ENCODE data around the gene ASMTL.
"Not testable (repeated sequence)": the region's sequence is repeated elsewhere in the genome, so short reads cannot be mapped to it uniquely, and the experiment has no call there.

Gene ASMTL

DNA sequence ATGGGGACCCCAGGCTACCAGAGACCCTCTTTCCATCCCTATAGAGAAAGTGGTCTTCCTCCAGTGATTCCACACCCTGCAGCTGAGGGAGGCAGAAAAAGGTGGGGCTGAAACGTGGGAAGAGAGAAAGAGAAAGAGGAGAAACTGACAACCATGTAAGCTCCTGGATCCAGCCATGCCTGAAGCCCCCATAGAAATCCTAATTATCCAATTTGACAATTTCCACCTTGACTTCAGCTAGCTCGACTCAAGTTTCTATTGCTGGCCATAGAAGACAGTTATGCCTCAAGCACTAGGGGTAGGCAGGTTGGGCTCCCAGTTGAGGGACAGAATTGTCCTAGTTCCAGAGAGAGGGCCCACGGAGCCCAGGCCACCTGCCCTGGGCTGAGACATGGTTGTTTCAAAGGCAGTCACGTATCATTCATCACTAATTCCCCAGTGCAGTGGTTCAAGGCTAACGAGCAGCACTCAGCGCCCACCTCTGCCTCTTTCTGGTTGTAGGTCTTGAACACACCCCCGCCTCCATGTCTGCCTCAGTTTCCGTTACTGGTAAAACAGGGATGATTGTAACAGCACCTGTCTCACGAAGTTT lies 39.8 kb upstream of the ASMTL start:
- TF ChIP-seq, protein P1, sequence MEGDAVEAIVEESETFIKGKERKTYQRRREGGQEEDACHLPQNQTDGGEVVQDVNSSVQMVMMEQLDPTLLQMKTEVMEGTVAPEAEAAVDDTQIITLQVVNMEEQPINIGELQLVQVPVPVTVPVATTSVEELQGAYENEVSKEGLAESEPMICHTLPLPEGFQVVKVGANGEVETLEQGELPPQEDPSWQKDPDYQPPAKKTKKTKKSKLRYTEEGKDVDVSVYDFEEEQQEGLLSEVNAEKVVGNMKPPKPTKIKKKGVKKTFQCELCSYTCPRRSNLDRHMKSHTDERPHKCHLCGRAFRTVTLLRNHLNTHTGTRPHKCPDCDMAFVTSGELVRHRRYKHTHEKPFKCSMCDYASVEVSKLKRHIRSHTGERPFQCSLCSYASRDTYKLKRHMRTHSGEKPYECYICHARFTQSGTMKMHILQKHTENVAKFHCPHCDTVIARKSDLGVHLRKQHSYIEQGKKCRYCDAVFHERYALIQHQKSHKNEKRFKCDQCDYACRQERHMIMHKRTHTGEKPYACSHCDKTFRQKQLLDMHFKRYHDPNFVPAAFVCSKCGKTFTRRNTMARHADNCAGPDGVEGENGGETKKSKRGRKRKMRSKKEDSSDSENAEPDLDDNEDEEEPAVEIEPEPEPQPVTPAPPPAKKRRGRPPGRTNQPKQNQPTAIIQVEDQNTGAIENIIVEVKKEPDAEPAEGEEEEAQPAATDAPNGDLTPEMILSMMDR (IDR thresholded peaks at IDR 0.05; ENCODE audit: control insufficient read depth, insufficient read depth, low read depth, low read length, missing control alignments): no peak
- H3K4me3 ChIP-seq (ENCODE audit: control insufficient read depth, low read depth, low read length): no peak overlapping the region

DNA sequence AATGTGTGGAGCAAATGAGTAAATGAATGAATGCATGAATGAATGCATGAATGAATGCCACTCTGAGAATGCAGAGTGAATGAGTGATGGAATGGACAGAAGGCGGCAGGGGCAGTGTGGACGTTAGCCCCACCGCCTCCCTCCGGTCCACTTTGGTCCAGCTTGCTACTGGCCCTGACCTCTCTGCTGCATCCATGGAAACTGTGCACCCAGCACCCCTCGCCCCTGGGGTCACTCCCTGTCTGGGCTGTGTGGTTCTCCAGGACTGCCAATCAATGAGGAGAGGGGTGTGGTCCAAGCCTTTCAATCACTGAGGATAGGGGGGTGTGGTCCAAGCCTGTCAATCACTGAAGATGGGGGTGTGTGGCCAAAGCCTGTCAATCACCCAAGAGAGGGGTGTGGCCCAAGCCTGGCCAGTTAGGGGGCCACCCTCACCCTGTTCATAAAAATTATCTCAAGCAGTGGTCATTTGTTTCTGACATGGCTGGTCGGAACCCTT lies 39.2 kb upstream of the ASMTL start:
- no peak overlapping the region for H3K4me3 ChIP-seq (ENCODE audit: control insufficient read depth, low read depth, low read length)
- DNase-seq (ENCODE audit: low read depth): no peak
- TF ChIP-seq, protein P1 (IDR thresholded peaks at IDR 0.05; ENCODE audit: control insufficient read depth, insufficient read depth, low read depth, low read length, missing control alignments): no peak

More for the DNA sequence above, 39.8 kb upstream of the ASMTL start:
- no peak for DNase-seq (ENCODE audit: low read depth)

DNA sequence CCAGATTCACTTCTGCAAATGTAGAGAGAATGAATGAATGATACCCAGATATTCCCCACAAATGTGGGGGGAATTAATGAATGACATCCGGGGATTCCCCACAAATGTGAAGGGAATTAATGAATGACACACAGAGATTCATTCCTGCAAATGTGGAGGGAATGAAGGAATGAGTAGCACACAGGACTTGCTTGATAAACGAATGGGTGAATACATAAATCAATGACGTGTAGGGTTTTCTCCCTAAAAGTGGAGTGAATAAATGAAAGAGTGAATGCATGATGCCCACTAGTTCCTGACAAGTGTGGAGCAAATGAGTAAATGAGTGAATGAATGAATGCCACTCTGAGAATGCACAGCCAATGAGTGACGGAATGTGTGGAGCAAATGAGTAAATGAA lies 38.5 kb upstream of the ASMTL start:
- DNase-seq (ENCODE audit: low read depth); H3K4me3 ChIP-seq (ENCODE audit: control insufficient read depth, low read depth, low read length): not testable (repeated sequence)

DNA sequence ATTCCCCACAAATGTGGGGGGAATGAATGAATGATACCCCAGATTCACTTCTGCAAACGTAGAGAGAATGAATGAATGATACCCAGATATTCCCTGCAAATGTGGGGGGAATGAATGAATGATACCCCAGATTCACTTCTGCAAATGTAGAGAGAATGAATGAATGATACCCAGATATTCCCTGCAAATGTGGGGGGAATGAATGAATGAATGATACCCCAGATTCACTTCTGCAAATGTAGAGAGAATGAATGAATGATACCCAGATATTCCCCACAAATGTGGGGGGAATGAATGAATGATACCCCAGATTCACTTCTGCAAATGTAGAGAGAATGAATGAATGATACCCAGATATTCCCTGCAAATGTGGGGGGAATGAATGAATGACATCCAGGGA lies 38.0 kb upstream of the ASMTL start:
- not testable (repeated sequence) for DNase-seq (ENCODE audit: low read depth)

DNA sequence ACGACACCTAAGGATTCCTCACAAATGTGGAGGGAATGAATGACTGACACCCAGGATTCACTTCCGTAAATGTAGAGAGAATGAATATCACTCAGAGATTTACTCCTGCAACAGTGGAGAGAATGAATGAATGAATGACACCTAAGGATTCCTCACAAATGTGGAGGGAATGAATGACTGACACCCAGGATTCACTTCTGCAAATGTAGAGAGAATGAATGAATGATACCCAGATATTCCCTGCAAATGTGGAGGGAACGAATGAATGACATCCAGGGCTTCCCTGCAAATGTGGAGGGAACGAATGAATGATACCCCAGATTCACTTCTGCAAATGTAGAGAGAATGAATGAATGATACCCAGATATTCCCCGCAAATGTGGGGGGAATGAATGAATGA lies 36.6 kb upstream of the ASMTL start:
- not testable (repeated sequence) for H3K4me3 ChIP-seq (ENCODE audit: control insufficient read depth, low read depth, low read length); DNase-seq (ENCODE audit: low read depth)

More for the DNA sequence above, 38.0 kb upstream of the ASMTL start:
- H3K4me3 ChIP-seq (ENCODE audit: control insufficient read depth, low read depth, low read length): not testable (repeated sequence)

DNA sequence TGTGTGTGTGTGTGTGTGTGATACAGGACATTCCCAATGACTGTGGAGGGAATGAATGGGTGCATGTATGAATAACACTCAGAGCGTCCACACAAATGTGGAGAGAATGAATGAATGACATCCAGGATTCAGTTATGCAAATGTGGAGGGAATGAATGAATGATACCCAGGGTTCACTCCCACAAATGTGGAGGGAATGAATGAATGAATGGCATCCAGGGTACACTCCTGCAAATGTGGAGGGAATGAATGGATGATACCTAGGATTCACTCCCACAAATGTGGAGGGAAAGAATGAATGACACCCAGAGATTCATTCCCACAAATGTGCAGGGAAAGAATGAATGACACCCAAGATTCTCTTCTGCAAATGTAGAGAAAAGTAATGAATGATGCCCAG lies 36.0 kb upstream of the ASMTL start:
- no peak for DNase-seq (ENCODE audit: low read depth)
- no peak overlapping the region for H3K4me3 ChIP-seq (ENCODE audit: control insufficient read depth, low read depth, low read length)
- TF ChIP-seq, protein P1 (IDR thresholded peaks at IDR 0.05; ENCODE audit: control insufficient read depth, insufficient read depth, low read depth, low read length, missing control alignments): no peak

DNA sequence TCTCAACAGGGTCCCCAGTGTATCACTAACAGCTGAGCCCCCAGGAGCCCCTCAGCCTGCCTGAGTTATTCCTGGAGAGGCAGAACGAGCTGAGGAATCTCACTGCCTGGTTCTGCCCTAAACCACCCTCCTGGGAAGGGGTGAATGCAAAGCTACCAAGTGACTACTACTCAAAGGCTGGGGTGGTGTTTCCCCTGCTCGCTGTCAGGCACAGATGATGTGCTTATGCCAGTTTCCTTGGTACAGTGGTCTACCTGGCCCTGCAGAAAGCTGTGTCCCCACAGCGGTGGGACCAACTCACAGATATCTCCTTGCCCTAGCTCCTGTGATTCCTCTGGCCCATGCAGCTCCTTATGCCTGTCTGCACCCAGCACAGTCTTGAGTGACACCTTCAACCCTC lies 35.4 kb upstream of the ASMTL start:
- no peak overlapping the region for H3K4me3 ChIP-seq (ENCODE audit: control insufficient read depth, low read depth, low read length)
- DNase-seq (ENCODE audit: low read depth): no peak
- TF ChIP-seq, protein P1 (IDR thresholded peaks at IDR 0.05; ENCODE audit: control insufficient read depth, insufficient read depth, low read depth, low read length, missing control alignments): no peak

DNA sequence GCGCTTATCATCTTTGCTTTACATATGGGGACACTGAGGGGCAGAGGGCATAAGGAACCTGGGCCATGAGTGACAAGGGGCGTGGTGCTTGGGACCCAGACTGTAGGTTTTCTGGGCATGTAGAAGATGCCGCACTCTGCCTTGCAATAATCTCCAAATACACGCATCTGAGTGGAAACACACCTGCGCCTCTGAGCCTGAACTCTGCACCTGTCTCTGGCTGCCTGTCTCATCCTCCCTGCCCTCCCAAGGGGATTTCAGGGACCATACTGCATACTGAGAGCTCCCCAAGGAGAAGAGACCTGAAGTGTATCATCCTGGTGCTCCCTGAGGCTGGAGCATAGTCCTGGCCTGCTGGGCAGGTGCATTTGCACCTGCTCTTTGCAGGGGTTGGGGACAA lies 34.7 kb upstream of the ASMTL start:
- no peak overlapping the region for H3K4me3 ChIP-seq (ENCODE audit: control insufficient read depth, low read depth, low read length)
- TF ChIP-seq, protein P1 (IDR thresholded peaks at IDR 0.05; ENCODE audit: control insufficient read depth, insufficient read depth, low read depth, low read length, missing control alignments): no peak
- no peak for DNase-seq (ENCODE audit: low read depth)

All from AG09309 (cell line).